Esophagus squamous epithelium (tissue), 4 donors: ENCODE measurements around the gene RIPOR1.

Experiments used
- POLR2A ChIP-seq, 4 donors: fragments of 450-650 bp; IDR thresholded peaks; one replicate each; pipeline ENCODE4 v1.6.1; 2017; ENCODE audit warnings: antibody characterized with exemption in 4 of 4, mild to moderate bottlenecking in 4 of 4, moderate library complexity in 3 of 4
- TF ChIP-seq, protein P1 (sequence below), 6 experiments: fragments of 450-650 bp in 4 of 6; fragments of 200-600 bp in 2 of 6; sonication (generic) in 2 of 6; IDR thresholded peaks; one replicate each; pipeline ENCODE4 v1.5.1; 2016 to 2019; ENCODE audit warnings: antibody characterized with exemption in 6 of 6, mild to moderate bottlenecking in 4 of 6, moderate library complexity in 4 of 6

DNA sequence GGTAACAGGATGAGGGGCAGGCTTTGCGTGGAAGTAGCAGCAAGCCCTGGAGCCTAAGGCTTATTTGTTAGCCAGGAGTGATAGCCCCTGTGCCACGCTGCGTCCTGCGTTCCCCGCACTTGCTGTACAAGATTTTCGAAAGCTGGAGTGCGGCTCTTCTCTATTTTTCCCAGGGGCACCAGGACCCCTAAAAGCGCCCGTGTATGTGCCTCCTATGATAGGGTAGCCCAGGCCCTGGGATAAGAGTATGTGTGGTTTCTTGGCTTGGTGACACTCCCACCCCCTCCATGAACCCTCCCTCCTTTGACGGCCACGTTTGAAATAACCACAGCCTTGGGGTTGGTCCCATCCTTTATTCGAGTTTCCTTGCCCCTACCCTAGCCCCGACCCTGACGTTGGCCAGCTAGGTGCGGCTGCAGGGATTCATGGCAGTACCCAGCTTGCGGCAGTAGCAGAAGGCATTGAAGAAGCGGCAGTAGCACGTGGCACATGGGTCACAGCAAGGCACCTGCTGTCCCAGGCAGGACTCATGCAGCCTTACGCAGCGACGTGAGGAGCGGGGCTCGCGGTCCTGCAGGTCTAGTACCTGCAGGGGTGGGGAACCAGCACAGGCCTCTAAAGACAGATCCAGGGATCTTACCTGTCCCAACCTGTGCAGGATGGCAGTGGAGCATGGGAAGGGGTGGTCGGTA lies 46.2 kb upstream of the RIPOR1 start:
- TF ChIP-seq POLR2A (IDR thresholded peaks at IDR 0.05): no peak
- TF ChIP-seq, protein P1, sequence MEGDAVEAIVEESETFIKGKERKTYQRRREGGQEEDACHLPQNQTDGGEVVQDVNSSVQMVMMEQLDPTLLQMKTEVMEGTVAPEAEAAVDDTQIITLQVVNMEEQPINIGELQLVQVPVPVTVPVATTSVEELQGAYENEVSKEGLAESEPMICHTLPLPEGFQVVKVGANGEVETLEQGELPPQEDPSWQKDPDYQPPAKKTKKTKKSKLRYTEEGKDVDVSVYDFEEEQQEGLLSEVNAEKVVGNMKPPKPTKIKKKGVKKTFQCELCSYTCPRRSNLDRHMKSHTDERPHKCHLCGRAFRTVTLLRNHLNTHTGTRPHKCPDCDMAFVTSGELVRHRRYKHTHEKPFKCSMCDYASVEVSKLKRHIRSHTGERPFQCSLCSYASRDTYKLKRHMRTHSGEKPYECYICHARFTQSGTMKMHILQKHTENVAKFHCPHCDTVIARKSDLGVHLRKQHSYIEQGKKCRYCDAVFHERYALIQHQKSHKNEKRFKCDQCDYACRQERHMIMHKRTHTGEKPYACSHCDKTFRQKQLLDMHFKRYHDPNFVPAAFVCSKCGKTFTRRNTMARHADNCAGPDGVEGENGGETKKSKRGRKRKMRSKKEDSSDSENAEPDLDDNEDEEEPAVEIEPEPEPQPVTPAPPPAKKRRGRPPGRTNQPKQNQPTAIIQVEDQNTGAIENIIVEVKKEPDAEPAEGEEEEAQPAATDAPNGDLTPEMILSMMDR (IDR thresholded peaks at IDR 0.05): no peak
